Smooth muscle cell (in vitro differentiated cells): ENCODE results near the gene PPP3CA. TPM values are rescaled to one million over a fixed set of nuclear protein-coding genes. Genes with fewer than 3 reads are reported as not detected.

ENCODE experiments used
- DNase-seq: peaks from one replicate; lab custom pipeline; 2025; ENCODE audit not compliant: unreplicated experiment; lab: John Stamatoyannopoulos, UW
- H2AFZ ChIP-seq: fragments of 200-600 bp; sonication (generic); 2 replicates; pipeline ENCODE4 v1.6.0; 2016; ENCODE audit warnings: antibody characterized with exemption, low read depth, mild to moderate bottlenecking
- H3F3A ChIP-seq: fragments of 200-600 bp; sonication (generic); 2 replicates; pipeline ENCODE4 v1.6.0; 2017; ENCODE audit warnings: antibody characterized with exemption, low read depth
- H3K27ac ChIP-seq: fragments of 200-600 bp; sonication (generic); 2 replicates; pipeline ENCODE4 v1.5.1; 2016; ENCODE audit warnings: low read depth, mild to moderate bottlenecking
- H3K27me3 ChIP-seq: fragments of 200-600 bp; sonication (generic); 2 replicates; pipeline ENCODE4 v1.6.1; 2016; ENCODE audit warnings: low read depth, mild to moderate bottlenecking
- H3K36me3 ChIP-seq: fragments of 200-600 bp; sonication (generic); 2 replicates; pipeline ENCODE4 v1.5.1; 2016; ENCODE audit warnings: low read depth
- H3K4me1 ChIP-seq: fragments of 200-600 bp; sonication (generic); 2 replicates; pipeline ENCODE4 v1.5.1; 2016; ENCODE audit warnings: low read depth
- H3K4me2 ChIP-seq: fragments of 200-600 bp; sonication (generic); 2 replicates; pipeline ENCODE4 v1.6.0; 2016; ENCODE audit warnings: mild to moderate bottlenecking
- H3K4me3 ChIP-seq: fragments of 200-600 bp; sonication (generic); 2 replicates; pipeline ENCODE4 v1.5.1; 2016; ENCODE audit warnings: mild to moderate bottlenecking
- H3K79me2 ChIP-seq: fragments of 200-600 bp; sonication (generic); 2 replicates; pipeline ENCODE4 v1.6.0; 2016; ENCODE audit warnings: low read depth, mild to moderate bottlenecking
- H3K9ac ChIP-seq: fragments of 200-600 bp; sonication (generic); 2 replicates; pipeline ENCODE4 v1.6.0; 2016; ENCODE audit warnings: low read depth
- H3K9me3 ChIP-seq: fragments of 200-600 bp; sonication (generic); replicated peaks from 2 replicates; pipeline ENCODE4 v1.5.1; 2016; ENCODE audit warnings: low read depth
- H4K20me1 ChIP-seq: fragments of 200-600 bp; sonication (generic); 2 replicates; pipeline ENCODE4 v1.6.0; 2016; ENCODE audit warnings: low read depth
- WGBS: methylation state at CpG from one replicate; pipeline ENCODE4 v1.1.7; 2016; ENCODE audit warnings: low lambda C conversion rate; 5-methylcytosine and 5-hydroxymethylcytosine counted together
- polyA plus RNA-seq: library from polyadenylated mRNA; unstranded; fragments of >200 nt; fragmentation: Nextera tagmentation; extraction: Ambion mirVana; gene quantifications from 2 replicates; pipeline ENCODE4 v1.2.1, GENCODE V29; 2016
- total RNA-seq: library from RNA; depleted of rRNA; stranded (reverse); fragments of >200 nt; gene quantifications from 2 replicates; pipeline ENCODE4 v1.2.3, GENCODE V29; 2014
- TF ChIP-seq, protein P1 (sequence below): fragments of 200-600 bp; sonication (generic); IDR thresholded peaks from 2 replicates; pipeline ENCODE4 v1.5.1; 2017; ENCODE audit warnings: borderline replicate concordance, mild to moderate bottlenecking, antibody characterized with exemption; ENCODE audit not compliant: insufficient read depth, poor library complexity, severe bottlenecking

Gene PPP3CA
- total and polyA plus RNA-seq, 2 experiments from 2014 or later, result 16.2 to 96.1 TPM

DNA sequence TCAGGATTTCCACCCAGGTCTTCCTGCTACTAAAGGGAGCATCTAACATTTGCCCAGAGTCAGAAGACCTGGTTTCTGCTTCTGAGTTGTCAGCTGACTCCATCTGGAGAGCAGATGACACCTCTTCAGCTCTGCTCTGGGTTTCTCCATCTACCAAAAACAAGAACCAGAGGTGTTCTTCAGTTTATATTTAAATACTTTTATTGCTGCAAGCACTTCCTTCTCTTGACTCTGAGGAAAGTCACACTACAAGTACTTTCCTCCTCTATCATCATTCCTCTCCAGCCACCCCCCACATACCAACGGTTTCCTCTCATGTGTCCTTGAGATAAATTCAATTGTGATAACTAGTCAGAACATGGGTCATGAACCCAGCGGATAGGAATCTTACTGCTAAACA, 88.4 kb downstream of the PPP3CA start:
- Histone ChIP-seq H3K79me2 (peaks cover 100% of the 10 kb centered on the region), H3K27ac (no peak overlapping the region), H3K4me2 (no peak overlapping the region), H3K4me1 (peaks cover 12% of the 10 kb centered on the region), H4K20me1 (peaks cover 99% of the 10 kb centered on the region), H3K27me3 (no peaks in the 10 kb centered on the region), H2AFZ (no peak overlapping the region), H3K36me3 (no peaks in the 10 kb centered on the region), H3K9me3 (no peaks in the 10 kb centered on the region), H3K4me3 (no peak overlapping the region), H3K9ac (no peak overlapping the region), H3F3A (no peaks in the 10 kb centered on the region)
- 84% methylated on average over 2 of the region's 2 CpGs for WGBS
- no peak for DNase-seq
- TF ChIP-seq, protein P1, sequence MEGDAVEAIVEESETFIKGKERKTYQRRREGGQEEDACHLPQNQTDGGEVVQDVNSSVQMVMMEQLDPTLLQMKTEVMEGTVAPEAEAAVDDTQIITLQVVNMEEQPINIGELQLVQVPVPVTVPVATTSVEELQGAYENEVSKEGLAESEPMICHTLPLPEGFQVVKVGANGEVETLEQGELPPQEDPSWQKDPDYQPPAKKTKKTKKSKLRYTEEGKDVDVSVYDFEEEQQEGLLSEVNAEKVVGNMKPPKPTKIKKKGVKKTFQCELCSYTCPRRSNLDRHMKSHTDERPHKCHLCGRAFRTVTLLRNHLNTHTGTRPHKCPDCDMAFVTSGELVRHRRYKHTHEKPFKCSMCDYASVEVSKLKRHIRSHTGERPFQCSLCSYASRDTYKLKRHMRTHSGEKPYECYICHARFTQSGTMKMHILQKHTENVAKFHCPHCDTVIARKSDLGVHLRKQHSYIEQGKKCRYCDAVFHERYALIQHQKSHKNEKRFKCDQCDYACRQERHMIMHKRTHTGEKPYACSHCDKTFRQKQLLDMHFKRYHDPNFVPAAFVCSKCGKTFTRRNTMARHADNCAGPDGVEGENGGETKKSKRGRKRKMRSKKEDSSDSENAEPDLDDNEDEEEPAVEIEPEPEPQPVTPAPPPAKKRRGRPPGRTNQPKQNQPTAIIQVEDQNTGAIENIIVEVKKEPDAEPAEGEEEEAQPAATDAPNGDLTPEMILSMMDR, result no peak

DNA sequence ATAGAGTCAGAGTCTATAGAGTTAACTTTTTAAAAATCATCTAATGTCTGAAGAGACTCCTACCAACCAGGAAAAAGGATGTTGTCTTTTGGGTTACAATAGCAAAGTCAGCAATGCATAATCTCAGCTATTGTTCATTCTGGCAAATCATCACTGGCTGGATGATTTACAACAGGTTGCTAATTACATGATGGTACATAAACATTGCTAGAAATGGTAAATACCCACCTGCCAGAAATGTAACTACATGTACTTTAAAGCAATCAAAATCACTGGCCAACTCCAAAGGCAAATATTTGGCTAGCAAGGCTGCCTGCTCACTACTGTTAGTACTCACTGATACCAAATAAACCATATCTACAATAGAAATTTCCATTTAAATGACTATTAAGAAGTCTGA, 91.1 kb downstream of the PPP3CA start:
- Histone ChIP-seq H3K4me3 (no peak overlapping the region), H3K4me2 (no peak overlapping the region), H3K79me2 (peaks cover 100% of the 10 kb centered on the region), H3K9me3 (no peaks in the 10 kb centered on the region), H3K27ac (no peak overlapping the region), H3K27me3 (no peaks in the 10 kb centered on the region), H4K20me1 (peaks cover 99% of the 10 kb centered on the region), H3K36me3 (no peaks in the 10 kb centered on the region), H3K9ac (no peak overlapping the region), H3K4me1 (peaks cover 12% of the 10 kb centered on the region), H3F3A (no peaks in the 10 kb centered on the region), H2AFZ (no peak overlapping the region)
- no peak for DNase-seq
- TF ChIP-seq, protein P1, result no peak

DNA sequence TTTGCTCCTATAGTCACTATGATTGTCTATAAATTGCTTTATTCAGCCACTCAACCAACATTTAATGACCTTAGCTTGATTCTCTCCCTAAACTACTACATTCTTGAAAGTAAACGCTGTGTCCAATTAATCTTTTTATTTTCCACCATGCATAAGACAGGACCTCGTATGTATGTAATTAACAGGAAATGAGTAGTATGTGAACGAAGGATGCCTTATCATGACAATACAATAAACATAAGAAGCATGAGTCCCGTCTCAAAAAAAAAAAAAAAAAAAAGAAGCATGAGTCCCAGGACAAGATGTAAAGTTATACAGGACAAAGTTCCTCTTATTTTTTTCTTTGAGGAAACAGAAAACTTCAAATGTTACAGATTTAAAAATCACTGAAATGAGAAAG, 92.5 kb downstream of the PPP3CA start:
- WGBS, result 49% methylated on average over 4 of the region's 4 CpGs
- Histone ChIP-seq H3K79me2 (peaks cover 100% of the 10 kb centered on the region), H3K4me1 (no peaks in the 10 kb centered on the region), H3K9me3 (no peaks in the 10 kb centered on the region), H2AFZ (no peak overlapping the region), H3K27ac (no peak overlapping the region), H3F3A (no peaks in the 10 kb centered on the region), H3K9ac (no peak overlapping the region), H3K36me3 (no peaks in the 10 kb centered on the region), H3K4me3 (no peak overlapping the region), H3K4me2 (no peak overlapping the region), H4K20me1 (peaks cover 99% of the 10 kb centered on the region), H3K27me3 (no peaks in the 10 kb centered on the region)
- no peak for DNase-seq
- TF ChIP-seq, protein P1, result no peak

DNA sequence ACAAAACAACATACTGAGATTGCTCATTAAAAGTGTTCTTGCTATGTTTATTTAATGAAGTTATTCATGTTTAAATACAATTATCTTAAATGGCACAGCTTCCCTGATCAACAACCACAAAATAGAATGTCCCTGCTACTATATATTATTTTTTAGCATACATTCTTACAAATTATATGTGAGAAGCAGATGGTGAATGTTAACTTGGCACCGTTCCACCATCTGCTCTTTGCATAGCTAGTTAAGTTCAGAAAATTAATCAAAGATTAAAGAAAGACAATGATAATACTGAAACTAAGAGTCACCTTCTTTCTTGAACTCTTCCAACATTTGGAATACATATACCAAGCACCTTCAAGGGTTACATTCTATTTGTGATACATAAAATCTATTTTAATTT, 94.2 kb downstream of the PPP3CA start:
- H3K27ac ChIP-seq, result no peak overlapping the region
- H3F3A ChIP-seq, result no peaks in the 10 kb centered on the region
- no peaks in the 10 kb centered on the region for H3K9me3 ChIP-seq
- 83% methylated on average over 1 of the region's 1 CpG for WGBS
- H3K4me3 ChIP-seq, result no peak overlapping the region
- H4K20me1 ChIP-seq, result peaks cover 94% of the 10 kb centered on the region
- H3K9ac ChIP-seq, result no peak overlapping the region
- H3K4me1 ChIP-seq, result no peaks in the 10 kb centered on the region
- TF ChIP-seq, protein P1, result no peak
- no peak overlapping the region for H3K4me2 ChIP-seq
- no peaks in the 10 kb centered on the region for H3K36me3 ChIP-seq
- no peaks in the 10 kb centered on the region for H3K27me3 ChIP-seq
- no peak overlapping the region for H2AFZ ChIP-seq
- peaks cover 100% of the 10 kb centered on the region for H3K79me2 ChIP-seq
- no peak for DNase-seq
